Measurements from ENCODE around the gene PRM3.
A peak's percentile ranks its signal among the peaks of the same experiment; 100 is the strongest.

PRM3 gene

DNA sequence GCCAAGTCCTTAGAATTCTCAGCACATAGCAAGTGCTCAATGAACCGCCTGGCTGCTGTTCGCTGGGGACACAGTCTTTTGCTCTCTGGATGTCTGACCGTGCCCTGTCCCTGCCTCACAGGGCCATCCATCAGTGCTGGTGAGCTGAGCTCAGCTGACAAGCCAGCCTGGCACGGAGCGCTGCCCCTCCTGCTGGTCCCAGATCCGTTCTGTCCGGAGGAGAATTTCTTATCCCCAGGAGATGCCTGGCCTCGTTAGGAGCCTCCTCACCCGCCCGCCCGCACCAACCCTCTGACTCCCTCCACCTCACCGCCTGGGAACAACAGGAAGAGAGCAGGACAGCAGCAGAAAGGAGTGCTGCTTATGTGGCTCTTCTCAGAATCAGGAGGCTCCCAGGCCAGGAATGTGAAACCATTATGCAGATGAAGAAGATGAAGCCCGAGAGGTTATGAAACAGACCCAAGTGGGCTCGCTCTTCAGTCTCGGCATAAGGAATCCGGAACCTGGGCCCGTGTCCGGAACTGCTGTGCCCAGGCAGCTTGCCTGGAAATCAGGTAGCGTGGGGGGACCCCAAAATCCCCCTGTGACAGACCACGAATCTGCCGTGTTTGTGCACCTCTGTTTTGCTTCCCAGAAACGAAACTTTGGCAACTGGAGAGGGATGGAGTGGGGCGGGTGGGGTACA lies 43.0 kb upstream of the PRM3 start:
- POLR2A ChIA-PET (ENCODE audit: low non-redundant PET) = no interaction called here
- TF ChIP-seq, protein P1, sequence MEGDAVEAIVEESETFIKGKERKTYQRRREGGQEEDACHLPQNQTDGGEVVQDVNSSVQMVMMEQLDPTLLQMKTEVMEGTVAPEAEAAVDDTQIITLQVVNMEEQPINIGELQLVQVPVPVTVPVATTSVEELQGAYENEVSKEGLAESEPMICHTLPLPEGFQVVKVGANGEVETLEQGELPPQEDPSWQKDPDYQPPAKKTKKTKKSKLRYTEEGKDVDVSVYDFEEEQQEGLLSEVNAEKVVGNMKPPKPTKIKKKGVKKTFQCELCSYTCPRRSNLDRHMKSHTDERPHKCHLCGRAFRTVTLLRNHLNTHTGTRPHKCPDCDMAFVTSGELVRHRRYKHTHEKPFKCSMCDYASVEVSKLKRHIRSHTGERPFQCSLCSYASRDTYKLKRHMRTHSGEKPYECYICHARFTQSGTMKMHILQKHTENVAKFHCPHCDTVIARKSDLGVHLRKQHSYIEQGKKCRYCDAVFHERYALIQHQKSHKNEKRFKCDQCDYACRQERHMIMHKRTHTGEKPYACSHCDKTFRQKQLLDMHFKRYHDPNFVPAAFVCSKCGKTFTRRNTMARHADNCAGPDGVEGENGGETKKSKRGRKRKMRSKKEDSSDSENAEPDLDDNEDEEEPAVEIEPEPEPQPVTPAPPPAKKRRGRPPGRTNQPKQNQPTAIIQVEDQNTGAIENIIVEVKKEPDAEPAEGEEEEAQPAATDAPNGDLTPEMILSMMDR (conservative IDR thresholded peaks at IDR 0.05; ENCODE audit: low read depth) = no peak
- no peak overlapping the region for H3K27ac ChIP-seq
- no peak for DNase-seq (ENCODE audit: low spot score)
- CTCF ChIA-PET = interaction anchor here (0.6 kb wide), 1 partner anchor 856 kb away, joined by 5 read pairs; no protein-coding TSS in a partner anchor

DNA sequence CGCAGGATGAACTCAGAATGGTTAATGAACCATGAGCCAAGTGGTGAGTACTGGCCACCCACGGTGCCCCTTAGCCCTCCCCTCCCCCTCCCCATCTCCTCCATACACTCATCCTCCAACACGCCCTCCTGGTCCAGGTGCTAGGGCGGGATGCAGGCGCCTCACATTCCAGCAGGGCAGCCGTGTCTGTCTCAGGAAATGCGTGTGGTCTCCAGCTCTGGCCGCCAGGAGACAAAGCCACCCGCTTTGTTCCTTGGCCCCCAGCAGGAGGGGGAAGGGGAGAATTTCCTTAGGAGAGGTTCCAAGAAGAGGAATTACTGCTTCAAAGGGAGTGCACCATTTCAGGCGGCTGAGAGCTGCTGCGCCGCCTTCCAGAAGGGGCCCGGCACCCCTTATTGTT lies 42.1 kb upstream of the PRM3 start:
- no peak for DNase-seq (ENCODE audit: low spot score)
- no peak overlapping the region for H3K27ac ChIP-seq
- TF ChIP-seq, protein P1 (conservative IDR thresholded peaks at IDR 0.05; ENCODE audit: low read depth) = no peak
- ChIA-PET POLR2A (ENCODE audit: low non-redundant PET) (no interaction called here), CTCF (no interaction called here)

DNA sequence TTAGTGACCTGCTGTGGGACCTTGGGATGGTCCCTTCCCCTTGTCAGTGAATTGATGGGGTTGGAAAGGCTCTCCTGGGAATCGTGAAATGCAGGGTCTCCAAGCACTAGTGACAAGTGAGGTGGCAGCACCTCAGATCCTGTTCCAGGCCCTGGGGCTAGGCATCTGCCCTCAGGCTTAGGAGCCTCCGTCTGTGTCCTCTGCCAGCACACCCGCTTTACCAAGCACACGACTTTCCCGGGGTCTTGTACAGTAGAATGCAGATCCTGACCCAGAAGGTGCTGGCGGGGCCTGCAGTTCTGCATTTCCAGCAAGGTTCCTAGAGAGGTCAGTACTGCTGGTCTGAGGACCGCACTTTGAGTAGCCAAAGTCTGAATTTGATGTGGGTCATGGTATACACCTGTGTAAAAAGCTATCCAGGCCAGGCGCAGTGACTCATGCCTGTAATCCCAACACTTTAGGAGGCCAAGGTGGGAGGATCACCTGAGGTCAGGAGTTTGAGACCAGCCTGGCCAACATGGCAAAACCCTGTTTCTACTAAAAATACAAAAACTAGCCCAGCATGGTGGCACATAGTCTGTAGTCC lies 41.0 kb upstream of the PRM3 start:
- TF ChIP-seq, protein P1 (conservative IDR thresholded peaks at IDR 0.05; ENCODE audit: low read depth) = no peak
- POLR2A ChIA-PET (ENCODE audit: low non-redundant PET) = no interaction called here
- H3K27ac ChIP-seq = no peak overlapping the region
- DNase-seq (ENCODE audit: low spot score) = no peak
- CTCF ChIA-PET = no interaction called here

DNA sequence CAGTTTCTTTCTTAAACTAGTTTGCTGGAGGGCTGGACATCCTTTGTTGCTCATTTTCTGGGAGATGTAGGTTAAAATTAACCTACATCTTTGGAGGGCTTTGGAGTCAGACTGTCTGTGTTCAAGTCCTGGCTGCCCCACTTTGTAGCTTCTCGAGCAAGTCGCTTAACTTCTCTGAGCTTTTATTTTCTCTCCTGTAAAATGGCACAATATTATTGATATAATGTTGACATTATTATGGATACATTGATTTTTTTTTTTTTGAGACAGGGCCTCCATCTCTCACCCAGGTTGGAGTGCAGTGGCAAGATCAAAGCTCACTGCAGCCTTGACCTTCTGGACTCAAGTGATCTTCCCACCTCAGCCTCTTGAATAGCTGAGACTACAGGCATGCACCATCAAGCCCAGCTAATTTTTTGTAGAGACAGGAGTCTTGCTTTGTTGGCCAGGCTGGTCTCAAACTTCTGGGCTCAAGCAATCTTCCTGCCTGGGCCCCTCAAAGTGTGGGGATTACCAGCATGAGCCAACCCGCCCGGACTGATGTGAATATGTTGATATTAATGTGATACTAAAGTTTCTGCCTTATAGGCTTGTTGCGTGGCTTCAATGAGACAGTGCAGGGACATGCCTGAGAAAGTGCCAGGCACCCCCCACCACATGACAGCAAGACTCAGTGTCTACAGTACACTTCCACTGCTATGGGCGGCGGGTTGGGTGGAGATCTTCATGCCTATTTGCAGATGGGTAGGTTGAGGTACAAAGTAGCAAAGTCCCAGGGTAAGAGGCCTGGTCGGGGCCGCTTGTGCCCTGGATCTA lies 40.3 kb upstream of the PRM3 start:
- no peak overlapping the region for H3K27ac ChIP-seq
- ChIA-PET POLR2A (ENCODE audit: low non-redundant PET) (no interaction called here), CTCF (interaction anchor here (0.7 kb wide), 1 partner anchor 14 kb away, joined by 3 read pairs; no protein-coding TSS in a partner anchor)
- DNase-seq (ENCODE audit: low spot score) = no peak
- TF ChIP-seq, protein P1 (conservative IDR thresholded peaks at IDR 0.05; ENCODE audit: low read depth) = no peak

DNA sequence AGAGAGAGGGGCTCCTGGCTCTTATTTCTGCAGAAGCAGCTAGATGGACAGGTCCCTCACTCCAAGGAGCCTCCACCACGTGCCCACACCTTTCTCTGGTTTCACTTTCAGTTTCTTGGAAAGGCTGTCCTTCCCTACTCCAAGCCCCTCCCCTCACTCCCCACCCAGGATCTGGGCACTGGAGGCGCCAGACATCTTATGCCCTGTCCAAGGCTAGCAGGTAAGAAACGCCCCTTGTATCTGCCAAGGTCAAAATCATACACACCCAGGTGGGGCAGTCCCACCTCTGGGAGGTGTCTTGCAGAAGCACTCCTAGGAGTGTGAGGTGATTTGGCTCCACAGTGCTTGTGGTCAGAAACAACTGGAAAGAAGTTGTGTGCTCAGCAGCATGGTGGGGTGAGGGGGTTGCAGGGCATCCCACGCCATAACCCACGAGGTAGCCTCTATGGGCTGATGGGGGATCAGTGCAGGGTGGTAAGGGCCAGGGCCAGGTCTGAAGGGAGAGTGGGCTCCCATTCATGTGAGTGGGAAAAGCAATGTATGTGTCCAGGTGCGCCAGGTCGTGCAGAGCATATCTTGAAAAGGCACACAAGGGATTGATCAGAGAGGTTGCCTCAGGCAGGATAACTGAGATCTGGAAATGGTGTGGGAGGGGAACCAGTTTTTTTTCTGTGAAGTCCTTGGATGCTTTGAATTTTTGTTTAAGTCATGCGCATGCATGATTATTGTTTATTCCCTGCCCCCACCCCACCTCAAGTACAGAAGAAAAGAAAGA lies 39.5 kb upstream of the PRM3 start:
- DNase-seq (ENCODE audit: low spot score) = peak; percentile 44
- TF ChIP-seq, protein P1 (conservative IDR thresholded peaks at IDR 0.05; ENCODE audit: low read depth) = no peak
- ChIA-PET POLR2A (ENCODE audit: low non-redundant PET) (no interaction called here), CTCF (interaction anchor here (0.7 to 0.9 kb wide), 3 partner anchors 13 to 1776 kb away, joined by 3 read pairs; no protein-coding TSS in a partner anchor)
- H3K27ac ChIP-seq = peak overlapping the region; percentile 24

DNA sequence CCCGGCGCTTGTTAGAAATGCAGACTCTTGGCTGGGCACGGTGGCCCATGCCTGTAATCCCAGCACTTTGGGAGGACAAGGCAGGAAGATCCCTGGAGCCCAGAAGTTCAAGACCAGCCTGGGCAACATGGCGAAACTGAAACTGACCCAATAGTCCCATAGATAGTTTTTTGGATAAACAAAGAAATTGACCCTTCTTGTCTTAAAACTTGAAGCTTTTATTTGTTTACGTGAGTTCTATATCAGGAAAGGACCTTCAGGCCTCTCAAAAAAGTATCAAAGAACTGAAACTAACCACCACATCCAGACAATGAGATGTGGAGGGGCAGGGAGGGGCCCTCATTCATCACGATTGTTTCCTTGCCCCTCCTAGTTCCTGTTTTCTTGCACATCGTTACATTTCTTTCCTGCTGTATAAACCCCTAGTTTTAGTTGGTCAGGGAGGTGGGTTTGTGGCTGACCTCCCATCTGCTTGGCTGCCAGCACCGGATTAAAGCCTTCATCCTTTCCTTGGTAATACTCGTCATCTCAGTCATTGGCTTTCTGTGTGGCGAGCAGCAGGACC lies 37.6 kb upstream of the PRM3 start:
- POLR2A ChIA-PET (ENCODE audit: low non-redundant PET) = no interaction called here
- TF ChIP-seq, protein P1 (conservative IDR thresholded peaks at IDR 0.05; ENCODE audit: low read depth) = no peak
- CTCF ChIA-PET = no interaction called here
- DNase-seq (ENCODE audit: low spot score) = no peak
- no peak overlapping the region for H3K27ac ChIP-seq
